ENCODE results near the gene SSR2. TPM values are rescaled to one million over a fixed set of nuclear protein-coding genes. Genes with fewer than 3 reads are reported as not detected.

SSR2 gene
- total RNA-seq, 1 experiment from 2014 or later: 198 TPM

- Mint-ChIP-seq H3K27me3 (ENCODE audit: insufficient read depth, unreplicated experiment) (no peaks in the 10 kb centered on the region), H3K9me3 (ENCODE audit: unreplicated experiment) (no peaks in the 10 kb centered on the region), H3K4me1 (ENCODE audit: low read depth, unreplicated experiment) (peaks cover 8% of the 10 kb centered on the region), H3K27ac (ENCODE audit: unreplicated experiment) (no peak overlapping the region), H3K4me3 (ENCODE audit: unreplicated experiment) (no peak overlapping the region), H3K36me3 (ENCODE audit: insufficient read depth, unreplicated experiment) (peaks cover 66% of the 10 kb centered on the region)
- ChIA-PET POLR2A (no interaction called here), CTCF (interaction anchor here (0.7 kb wide), 1 partner anchor 88 kb away, joined by 3 read pairs; no protein-coding TSS in a partner anchor)
- H3K27me3 ChIP-seq (replicated peaks; ENCODE audit: control insufficient read depth, insufficient read depth, low read length): no peaks in the 10 kb centered on the region
- no peaks in the 10 kb centered on the region for H3K9me3 ChIP-seq
- DNase-seq: no peak
- intact Hi-C loops (cut with micrococcal nuclease; ENCODE audit: unreplicated experiment): loop anchor here (5.0 kb wide), 1 partner anchor 58 kb away; no protein-coding TSS in a partner anchor
- no peak overlapping the region for H3K4me3 ChIP-seq (ENCODE audit: low read depth, low read length)
- no peak for TF ChIP-seq CTCF (IDR thresholded peaks at IDR 0.05; ENCODE audit: insufficient read depth in 1 of 2, low read depth in 1 of 2, low read length in 1 of 2, severe bottlenecking in 1 of 2, unreplicated experiment in 1 of 2)
- peaks cover 3% of the 10 kb centered on the region; the same call in 1 of the 2 replicates for H3K36me3 ChIP-seq (ENCODE audit: control insufficient read depth, insufficient read depth, low read length)
- no TSS peak for BruUV-seq (replicated peaks)
- H3K4me1 ChIP-seq: no peaks in the 10 kb centered on the region
Measured at GRCh38 chr1:156065212-156065611, 44.5 kb upstream of the SSR2 start.

DNA sequence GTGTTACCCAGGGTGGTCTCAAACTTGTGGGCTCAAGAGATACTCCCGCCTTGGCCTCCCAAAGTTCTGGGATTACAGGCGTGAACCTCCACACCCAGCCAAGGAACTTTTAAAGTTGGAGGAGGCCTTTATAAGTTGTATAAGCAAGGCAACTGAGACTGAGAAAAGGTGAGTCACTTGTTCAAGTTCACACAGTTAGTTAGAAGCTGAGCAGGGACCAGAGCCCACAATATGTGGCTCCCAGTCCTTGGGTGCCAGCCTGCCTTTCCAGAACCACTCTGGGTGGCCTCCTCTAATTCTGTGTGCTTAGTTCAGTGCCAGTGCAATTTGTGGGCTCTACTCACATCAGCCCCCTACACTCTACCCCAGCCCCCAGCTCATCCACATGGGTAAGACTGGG is 43.9 kb upstream of the SSR2 start:
- H3K36me3 Mint-ChIP-seq (ENCODE audit: insufficient read depth, unreplicated experiment): peaks cover 63% of the 10 kb centered on the region
- H3K36me3 ChIP-seq (ENCODE audit: control insufficient read depth, insufficient read depth, low read length): peaks cover 3% of the 10 kb centered on the region; the same call in 1 of the 2 replicates
- H3K4me3 ChIP-seq (ENCODE audit: low read depth, low read length): no peak overlapping the region
- no peaks in the 10 kb centered on the region for H3K4me1 ChIP-seq
- no TSS peak for BruUV-seq (replicated peaks)
- no peaks in the 10 kb centered on the region for H3K27me3 Mint-ChIP-seq (ENCODE audit: insufficient read depth, unreplicated experiment)
- no peak overlapping the region for H3K27ac Mint-ChIP-seq (ENCODE audit: unreplicated experiment)
- no peak for TF ChIP-seq CTCF (IDR thresholded peaks at IDR 0.05; ENCODE audit: insufficient read depth in 1 of 2, low read depth in 1 of 2, low read length in 1 of 2, severe bottlenecking in 1 of 2, unreplicated experiment in 1 of 2)
- ChIA-PET POLR2A (no interaction called here), CTCF (interaction anchor here (0.6 kb wide), 1 partner anchor 45 kb away, joined by 3 read pairs; no protein-coding TSS in a partner anchor)
- no peaks in the 10 kb centered on the region for H3K27me3 ChIP-seq (replicated peaks; ENCODE audit: control insufficient read depth, insufficient read depth, low read length)
- peaks cover 8% of the 10 kb centered on the region for H3K4me1 Mint-ChIP-seq (ENCODE audit: low read depth, unreplicated experiment)
- no peak overlapping the region for H3K4me3 Mint-ChIP-seq (ENCODE audit: unreplicated experiment)
- intact Hi-C loops (cut with micrococcal nuclease; ENCODE audit: unreplicated experiment): loop anchor here (5.0 kb wide), 1 partner anchor 57 kb away; no protein-coding TSS in a partner anchor
- no peaks in the 10 kb centered on the region for H3K9me3 ChIP-seq
- no peaks in the 10 kb centered on the region for H3K9me3 Mint-ChIP-seq (ENCODE audit: unreplicated experiment)
- DNase-seq: no peak

DNA sequence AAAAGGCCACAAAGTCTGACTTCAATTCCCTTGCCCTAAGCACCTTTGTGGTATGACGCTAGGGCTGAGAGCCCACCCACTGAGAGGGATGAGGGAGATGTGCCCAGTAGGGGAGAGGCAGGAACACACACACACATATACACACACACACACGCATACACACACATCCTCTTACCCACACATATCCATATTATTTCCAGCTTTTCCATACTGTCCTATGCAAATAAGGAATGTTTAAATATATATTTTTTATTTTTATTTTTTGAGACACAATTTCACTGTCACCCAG is 43.2 kb upstream of the SSR2 start:
- Mint-ChIP-seq H3K4me3 (ENCODE audit: unreplicated experiment) (no peak overlapping the region), H3K9me3 (ENCODE audit: unreplicated experiment) (no peaks in the 10 kb centered on the region), H3K27ac (ENCODE audit: unreplicated experiment) (no peak overlapping the region), H3K4me1 (ENCODE audit: low read depth, unreplicated experiment) (peaks cover 8% of the 10 kb centered on the region), H3K27me3 (ENCODE audit: insufficient read depth, unreplicated experiment) (no peaks in the 10 kb centered on the region), H3K36me3 (ENCODE audit: insufficient read depth, unreplicated experiment) (peaks cover 59% of the 10 kb centered on the region)
- Histone ChIP-seq H3K9me3 (no peaks in the 10 kb centered on the region), H3K27me3 (replicated peaks; ENCODE audit: control insufficient read depth, insufficient read depth, low read length) (no peaks in the 10 kb centered on the region), H3K4me1 (no peaks in the 10 kb centered on the region), H3K36me3 (ENCODE audit: control insufficient read depth, insufficient read depth, low read length) (peaks cover 3% of the 10 kb centered on the region; the same call in 1 of the 2 replicates), H3K4me3 (ENCODE audit: low read depth, low read length) (no peak overlapping the region)
- POLR2A ChIA-PET: no interaction called here
- CTCF ChIA-PET: interaction anchor here (0.5 to 0.6 kb wide), 4 partner anchors 44 to 322 kb away, joined by 3 to 4 read pairs (median 4); partner anchors contain the start of gene ARHGEF2
- no peak for DNase-seq
- no peak for TF ChIP-seq CTCF (IDR thresholded peaks at IDR 0.05; ENCODE audit: insufficient read depth in 1 of 2, low read depth in 1 of 2, low read length in 1 of 2, severe bottlenecking in 1 of 2, unreplicated experiment in 1 of 2)
- intact Hi-C loops (cut with micrococcal nuclease; ENCODE audit: unreplicated experiment): no loop called here
- TSS peak; percentile 2 for BruUV-seq (replicated peaks)

All from Caco-2 (cell line).